Gastrocnemius medialis (tissue), 4 donors: ENCODE measurements around the gene GULP1. TPM values are rescaled to one million over a fixed set of nuclear protein-coding genes. Genes with fewer than 3 reads are reported as not detected.

Experiments
- ATAC-seq, 2 donors: fragments of 150-250 bp; one replicate each; pipeline ENCODE4 v1.9.1; 2016
- DNase-seq, 2 donors: peaks; one replicate each; pipeline ENCODE4 v3.0.0-alpha.2; 2019
- H3K27ac ChIP-seq, 4 donors: fragments of 200-600 bp; sonication (generic); 1 replicate in 1 of 4; 2 replicates in 3 of 4; pipeline ENCODE4 v1.5.1; 2016 to 2018; ENCODE audit warnings: mild to moderate bottlenecking in 2 of 4, moderate library complexity in 1 of 4
- H3K27me3 ChIP-seq, 3 donors: fragments of 200-600 bp; sonication (generic) in 2 of 3; 1 replicate in 1 of 3; 2 replicates in 2 of 3; pipeline versions ENCODE4 v1.5.1 to v1.6.0; 2016 to 2019; ENCODE audit warnings: mild to moderate bottlenecking in 1 of 3, moderate library complexity in 1 of 3
- H3K36me3 ChIP-seq, 2 donors: fragments of 200-600 bp; sonication (generic) in 1 of 2; one replicate each; pipeline ENCODE4 v1.5.1; 2017 to 2018
- H3K4me1 ChIP-seq, 2 donors: fragments of 200-600 bp; sonication (generic) in 1 of 2; one replicate each; pipeline ENCODE4 v1.5.1; 2016 to 2017; ENCODE audit warnings: mild to moderate bottlenecking in 2 of 2
- H3K4me3 ChIP-seq, 4 donors: fragments of 200-600 bp; sonication (generic) in 3 of 4; 1 replicate in 1 of 4; 2 replicates in 3 of 4; pipeline ENCODE4 v1.5.1; 2016 to 2019; ENCODE audit warnings: mild to moderate bottlenecking in 2 of 4
- H3K9me3 ChIP-seq, 3 donors: fragments of 200-600 bp; sonication (generic) in 2 of 3; 1 replicate in 1 of 3; 2 replicates in 2 of 3; pipeline ENCODE4 v1.5.1; 2016 to 2019
- POLR2A ChIP-seq, 2 donors: fragments of 450-650 bp; IDR thresholded peaks; one replicate each; pipeline ENCODE4 v1.6.1; 2017; ENCODE audit warnings: antibody characterized with exemption in 2 of 2, mild to moderate bottlenecking in 2 of 2, moderate library complexity in 2 of 2
- in situ Hi-C, 4 donors: fragments of 200-750 bp; cut with MboI; loops; one replicate each; pipeline versions ENCODE4 v1.15.0 to v1.8.0; 2017; ENCODE audit warnings: low sequenced_read_pairs in 4 of 4
- intact Hi-C: fragments of 100-400 bp; cut with DNase I; formaldehyde crosslinking; loops from one replicate; pipeline ENCODE4 v1.15.1; 2023; ENCODE audit warnings: low total_unique reads
- total RNA-seq, 4 donors: library from RNA; depleted of rRNA; stranded (reverse); fragments of >200 nt; gene quantifications; one replicate each; pipeline versions ENCODE4 v1.1.0 to v1.2.3, GENCODE V29; 2016
- TF ChIP-seq, protein P1 (sequence below), 5 experiments: fragments of 450-650 bp in 3 of 5; fragments of 200-600 bp in 2 of 5; sonication (generic) in 2 of 5; IDR thresholded peaks in 4 of 5; conservative IDR thresholded peaks in 1 of 5; 1 replicate in 4 of 5; 2 replicates in 1 of 5; pipeline ENCODE4 v1.5.1; 2016 to 2019; ENCODE audit warnings: antibody characterized with exemption in 5 of 5, mild to moderate bottlenecking in 3 of 5, moderate library complexity in 3 of 5

GULP1 gene
- total RNA-seq, 4 donors from 2014 or later = 7.3 to 16.4 (median 12.1) TPM

DNA sequence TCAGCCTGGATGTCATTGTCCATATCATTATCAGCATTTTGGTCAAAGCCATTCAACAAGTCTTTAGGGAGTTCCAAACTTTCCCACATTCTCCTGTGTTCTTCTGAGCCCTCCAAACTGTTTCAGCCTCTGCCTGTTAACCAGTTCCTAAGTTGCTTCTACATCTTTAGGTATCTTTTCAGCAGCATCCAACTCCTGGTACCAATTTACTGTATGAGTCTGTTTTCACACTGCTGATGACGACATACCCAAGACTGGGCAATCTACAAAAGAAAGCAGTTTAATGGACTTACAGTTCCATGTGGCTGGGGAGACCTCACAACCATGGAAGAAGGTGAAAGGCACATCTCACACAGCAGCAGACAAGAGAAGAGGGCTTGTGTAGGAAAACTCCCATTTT is 94.2 kb downstream of the GULP1 start:
- Histone ChIP-seq H3K4me3 (no peak overlapping the region), H3K36me3 (no peaks in the 10 kb centered on the region), H3K4me1 (peaks cover 12 to 17% of the 10 kb centered on the region in 2 donors), H3K27me3 (no peaks in the 10 kb centered on the region), H3K27ac (no peak overlapping the region), H3K9me3 (no peaks in the 10 kb centered on the region)
- in situ Hi-C loops = no loop called here
- intact Hi-C loops = no loop called here
- DNase-seq = no peak
- no peak for TF ChIP-seq POLR2A (IDR thresholded peaks at IDR 0.05)
- TF ChIP-seq, protein P1, sequence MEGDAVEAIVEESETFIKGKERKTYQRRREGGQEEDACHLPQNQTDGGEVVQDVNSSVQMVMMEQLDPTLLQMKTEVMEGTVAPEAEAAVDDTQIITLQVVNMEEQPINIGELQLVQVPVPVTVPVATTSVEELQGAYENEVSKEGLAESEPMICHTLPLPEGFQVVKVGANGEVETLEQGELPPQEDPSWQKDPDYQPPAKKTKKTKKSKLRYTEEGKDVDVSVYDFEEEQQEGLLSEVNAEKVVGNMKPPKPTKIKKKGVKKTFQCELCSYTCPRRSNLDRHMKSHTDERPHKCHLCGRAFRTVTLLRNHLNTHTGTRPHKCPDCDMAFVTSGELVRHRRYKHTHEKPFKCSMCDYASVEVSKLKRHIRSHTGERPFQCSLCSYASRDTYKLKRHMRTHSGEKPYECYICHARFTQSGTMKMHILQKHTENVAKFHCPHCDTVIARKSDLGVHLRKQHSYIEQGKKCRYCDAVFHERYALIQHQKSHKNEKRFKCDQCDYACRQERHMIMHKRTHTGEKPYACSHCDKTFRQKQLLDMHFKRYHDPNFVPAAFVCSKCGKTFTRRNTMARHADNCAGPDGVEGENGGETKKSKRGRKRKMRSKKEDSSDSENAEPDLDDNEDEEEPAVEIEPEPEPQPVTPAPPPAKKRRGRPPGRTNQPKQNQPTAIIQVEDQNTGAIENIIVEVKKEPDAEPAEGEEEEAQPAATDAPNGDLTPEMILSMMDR (IDR thresholded peaks at IDR 0.05 in 4 of 5, conservative IDR thresholded peaks at IDR 0.05 in 1 of 5) = no peak
- no peak for ATAC-seq

DNA sequence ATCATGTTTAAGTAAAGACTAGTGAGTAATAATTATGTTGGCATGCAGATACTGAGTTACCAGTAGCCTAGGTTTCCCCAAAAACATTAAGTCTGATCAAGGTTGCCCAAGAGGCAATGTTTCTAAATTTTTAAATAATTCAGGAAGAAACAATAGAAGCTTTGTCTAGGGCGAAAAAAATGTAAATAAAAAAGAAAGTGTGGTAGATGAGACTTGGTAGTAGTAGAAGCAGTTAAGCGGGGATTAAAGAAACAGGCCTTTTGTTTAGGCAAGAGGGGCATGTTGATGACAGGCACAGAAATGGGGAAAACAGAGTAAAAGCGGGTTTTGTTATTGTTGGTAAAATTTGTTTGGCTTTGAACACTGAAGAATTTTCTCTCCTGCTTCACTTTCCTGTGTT is 97.2 kb downstream of the GULP1 start:
- intact Hi-C loops = no loop called here
- H3K4me1 ChIP-seq = no peaks in the 10 kb centered on the region
- H3K36me3 ChIP-seq = no peaks in the 10 kb centered on the region
- no peaks in the 10 kb centered on the region for H3K27me3 ChIP-seq
- no peak overlapping the region for H3K4me3 ChIP-seq
- no peak for TF ChIP-seq POLR2A (IDR thresholded peaks at IDR 0.05)
- ATAC-seq (no peak), DNase-seq (no peak)
- no peaks in the 10 kb centered on the region for H3K9me3 ChIP-seq
- H3K27ac ChIP-seq = no peak overlapping the region
- in situ Hi-C loops = no loop called here

DNA sequence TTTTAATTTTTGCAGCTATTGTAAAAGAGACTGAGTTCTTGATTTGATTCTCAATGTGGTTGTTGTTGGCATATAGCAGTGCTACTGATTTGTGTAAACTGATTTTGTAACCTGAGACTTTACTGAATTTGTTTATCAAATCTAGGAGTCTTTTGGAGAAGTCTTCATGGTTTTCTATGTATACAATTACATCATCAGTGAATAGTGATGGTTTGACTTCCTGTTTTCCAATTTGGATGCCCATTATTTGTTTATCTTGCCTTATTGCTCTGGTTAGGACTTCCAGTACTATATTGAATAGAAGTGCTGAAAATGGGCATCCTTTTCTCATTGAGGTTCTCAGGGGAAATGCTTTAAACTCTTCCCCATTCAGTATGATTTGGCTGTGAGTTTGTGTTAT is 99.7 kb downstream of the GULP1 start:
- Histone ChIP-seq H3K4me3 (no peak overlapping the region), H3K36me3 (no peaks in the 10 kb centered on the region), H3K27me3 (no peaks in the 10 kb centered on the region), H3K4me1 (peaks cover 0 to 7% of the 10 kb centered on the region in 2 donors), H3K9me3 (no peaks in the 10 kb centered on the region), H3K27ac (no peak overlapping the region)
- no peak for TF ChIP-seq POLR2A (IDR thresholded peaks at IDR 0.05)
- TF ChIP-seq, protein P1 (IDR thresholded peaks at IDR 0.05 in 4 of 5, conservative IDR thresholded peaks at IDR 0.05 in 1 of 5) = no peak
- ATAC-seq (no peak), DNase-seq (no peak)
- in situ Hi-C loops = no loop called here
- intact Hi-C loops = no loop called here

DNA sequence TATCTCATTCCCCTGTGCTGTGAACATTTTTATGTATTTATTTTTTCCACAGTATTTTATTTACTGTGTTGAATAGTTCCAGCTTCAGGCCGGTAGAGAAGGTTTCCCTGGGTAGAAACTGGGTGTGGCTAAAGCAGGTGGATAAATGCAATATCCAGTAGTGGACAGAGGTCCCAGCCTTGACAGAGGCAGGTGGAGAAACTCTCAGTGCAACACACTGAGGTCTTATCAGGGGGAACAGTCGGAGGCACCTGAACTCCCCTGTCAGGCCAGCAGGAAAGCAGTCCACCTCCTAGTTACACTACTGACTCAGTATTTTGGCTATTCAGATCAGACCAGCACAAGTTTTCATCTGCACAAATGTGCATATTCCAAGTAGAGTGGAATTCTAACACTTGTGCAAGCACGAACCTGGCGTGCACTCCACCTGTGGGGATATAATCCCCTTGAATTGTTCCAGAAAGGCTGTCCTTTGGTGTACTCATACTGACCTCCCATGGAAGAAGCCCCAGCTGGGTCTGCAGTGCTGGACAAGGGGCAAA is 103.3 kb downstream of the GULP1 start:
- in situ Hi-C loops (no loop called here), intact Hi-C loops (no loop called here)
- no peak overlapping the region for H3K27ac ChIP-seq
- no peak for ATAC-seq
- H3K4me1 ChIP-seq = peaks cover 0 to 7% of the 10 kb centered on the region in 2 donors
- no peaks in the 10 kb centered on the region for H3K36me3 ChIP-seq
- no peak for DNase-seq
- H3K27me3 ChIP-seq = no peaks in the 10 kb centered on the region
- no peak overlapping the region for H3K4me3 ChIP-seq
- no peaks in the 10 kb centered on the region for H3K9me3 ChIP-seq
- TF ChIP-seq POLR2A (IDR thresholded peaks at IDR 0.05) = no peak
- TF ChIP-seq, protein P1 (IDR thresholded peaks at IDR 0.05 in 4 of 5, conservative IDR thresholded peaks at IDR 0.05 in 1 of 5) = no peak

DNA sequence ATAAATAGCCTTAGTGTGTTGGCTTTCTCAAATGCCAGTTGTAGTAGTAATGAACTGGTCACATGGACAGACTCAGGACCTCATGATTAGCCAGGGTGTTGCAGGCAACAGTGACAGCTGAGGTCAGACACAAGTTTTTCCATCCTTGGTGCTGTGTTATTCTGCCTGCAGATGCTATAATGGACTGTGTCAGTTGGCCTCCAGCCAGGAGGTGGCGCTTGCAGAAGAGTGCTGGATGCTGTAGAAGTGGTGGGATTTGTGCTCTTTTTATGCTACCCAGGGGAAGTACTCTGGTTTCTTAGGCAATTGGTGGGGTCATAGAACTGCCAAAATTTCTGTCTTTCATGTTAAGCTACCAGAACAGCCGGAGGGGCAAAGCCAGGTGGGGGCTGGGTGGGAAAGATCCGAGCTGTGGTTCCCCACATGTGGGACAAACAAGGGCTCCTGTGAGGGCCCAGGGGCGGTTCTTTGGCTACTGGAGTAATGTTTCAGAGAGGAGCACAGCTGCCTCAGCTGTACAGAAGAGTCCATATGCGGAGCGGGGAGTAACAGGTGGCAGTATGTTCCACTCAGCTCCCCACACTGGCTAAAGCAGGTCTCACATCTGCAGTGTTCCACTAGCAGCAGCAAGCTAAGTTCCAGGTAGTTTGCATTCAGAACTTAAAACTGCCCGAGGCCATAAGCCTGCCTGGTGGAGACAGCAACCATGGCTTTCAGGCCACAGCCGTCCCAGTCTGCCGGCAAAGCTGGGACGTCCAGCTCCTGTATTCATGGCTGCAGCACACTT is 104.4 kb downstream of the GULP1 start:
- Histone ChIP-seq H3K27me3 (no peaks in the 10 kb centered on the region), H3K9me3 (no peaks in the 10 kb centered on the region), H3K36me3 (no peaks in the 10 kb centered on the region), H3K4me1 (peaks cover 0 to 7% of the 10 kb centered on the region in 2 donors), H3K4me3 (no peak overlapping the region), H3K27ac (no peak overlapping the region)
- TF ChIP-seq, protein P1 (IDR thresholded peaks at IDR 0.05 in 4 of 5, conservative IDR thresholded peaks at IDR 0.05 in 1 of 5) = no peak
- TF ChIP-seq POLR2A (IDR thresholded peaks at IDR 0.05) = no peak
- in situ Hi-C loops = no loop called here
- ATAC-seq (no peak), DNase-seq (no peak)
- intact Hi-C loops = no loop called here
